Measurements from ENCODE around the gene RAB2B. TPM values are rescaled to one million over a fixed set of nuclear protein-coding genes. Genes with fewer than 3 reads are reported as not detected.

The RAB2B gene
- 10 to 100 TPM; 25.4 to 30.3 (median 25.9) TPM for total RNA-seq

- Mint-ChIP-seq H3K4me3 (peak within 1 kb of the TSS; percentile 97), H3K9me3 (no peaks in the 10 kb centered on the region), H3K4me1 (ENCODE audit: low read depth) (peaks cover 35% of the 10 kb centered on the region), H3K27me3 (ENCODE audit: low read depth) (no peaks in the 10 kb centered on the region), H3K36me3 (ENCODE audit: insufficient read depth) (peaks cover 18% of the 10 kb centered on the region)
- DNase-seq = peak; percentile 89
- ATAC-seq = peak; percentile 97 to 98
Measured at GRCh38 chr14:21476925-21477681, at the start of gene RAB2B, which contains the start of gene TOX4. Gene RAB2B (minus strand): TSS chr14:21476959. CDS start chr14:21476872, 87 bp downstream. Gene TOX4 (plus strand): TSS chr14:21477195. CDS start chr14:21477279, 84 bp downstream.

GRCh38 chr14:21525962-21526671 lies 49.4 kb upstream of the RAB2B start, which contains the start of gene SALL2:
Gene SALL2 (minus strand): TSS chr14:21526346. CDS start chr14:21526127, 219 bp downstream.
- peak within 1 kb of the TSS; percentile 82 for H3K4me3 Mint-ChIP-seq
- peak; percentile 87 for ATAC-seq

GRCh38 chr14:21525571-21525961 lies 48.8 kb upstream of the RAB2B start:
- ATAC-seq = peak in 1 of 2 donors; percentile 7
- DNase-seq = no peak
- H3K4me3 Mint-ChIP-seq = peak overlapping the region; percentile 82
- H3K27me3 Mint-ChIP-seq (ENCODE audit: low read depth) = no peaks in the 10 kb centered on the region
- peaks cover 14% of the 10 kb centered on the region for H3K4me1 Mint-ChIP-seq (ENCODE audit: low read depth)
- H3K9me3 Mint-ChIP-seq = no peaks in the 10 kb centered on the region
- H3K36me3 Mint-ChIP-seq (ENCODE audit: insufficient read depth) = no peaks in the 10 kb centered on the region

More at GRCh38 chr14:21525962-21526671, 49.4 kb upstream of the RAB2B start, which contains the start of gene SALL2:
- H3K9me3 Mint-ChIP-seq = no peaks in the 10 kb centered on the region
- no peaks in the 10 kb centered on the region for H3K36me3 Mint-ChIP-seq (ENCODE audit: insufficient read depth)
- peaks cover 14% of the 10 kb centered on the region for H3K4me1 Mint-ChIP-seq (ENCODE audit: low read depth)
- DNase-seq = peak; percentile 68
- H3K27me3 Mint-ChIP-seq (ENCODE audit: low read depth) = no peaks in the 10 kb centered on the region

- H3K36me3 Mint-ChIP-seq (ENCODE audit: insufficient read depth) = no peaks in the 10 kb centered on the region
- DNase-seq (no peak), ATAC-seq (no peak)
- H3K4me1 Mint-ChIP-seq (ENCODE audit: low read depth) = peaks cover 14% of the 10 kb centered on the region
- H3K27me3 Mint-ChIP-seq (ENCODE audit: low read depth) = no peaks in the 10 kb centered on the region
- peak overlapping the region; percentile 82 for H3K4me3 Mint-ChIP-seq
- no peaks in the 10 kb centered on the region for H3K9me3 Mint-ChIP-seq
Measured at GRCh38 chr14:21524575-21525490, 48.1 kb upstream of the RAB2B start.

GRCh38 chr14:21523203-21523602 lies 46.4 kb upstream of the RAB2B start:
- Mint-ChIP-seq H3K9me3 (no peaks in the 10 kb centered on the region), H3K36me3 (ENCODE audit: insufficient read depth) (no peaks in the 10 kb centered on the region), H3K4me1 (ENCODE audit: low read depth) (peaks cover 14% of the 10 kb centered on the region), H3K4me3 (no peak overlapping the region), H3K27me3 (ENCODE audit: low read depth) (no peaks in the 10 kb centered on the region)
- no peak for DNase-seq
- ATAC-seq = no peak

GRCh38 chr14:21521501-21521900 lies 44.7 kb upstream of the RAB2B start:
- no peak for DNase-seq
- Mint-ChIP-seq H3K27me3 (ENCODE audit: low read depth) (no peaks in the 10 kb centered on the region), H3K4me1 (ENCODE audit: low read depth) (peaks cover 7% of the 10 kb centered on the region), H3K36me3 (ENCODE audit: insufficient read depth) (no peaks in the 10 kb centered on the region), H3K4me3 (no peak overlapping the region), H3K9me3 (no peaks in the 10 kb centered on the region)
- ATAC-seq = no peak

- no peak for ATAC-seq
- peaks cover 3% of the 10 kb centered on the region for H3K27me3 Mint-ChIP-seq (ENCODE audit: low read depth)
Measured at GRCh38 chr14:21520767-21521166, 44.0 kb upstream of the RAB2B start.

GRCh38 chr14:21518725-21519124 lies 42.0 kb upstream of the RAB2B start:
- Mint-ChIP-seq H3K36me3 (ENCODE audit: insufficient read depth) (no peaks in the 10 kb centered on the region), H3K4me1 (ENCODE audit: low read depth) (no peaks in the 10 kb centered on the region), H3K4me3 (no peak overlapping the region), H3K27me3 (ENCODE audit: low read depth) (peaks cover 3% of the 10 kb centered on the region), H3K9me3 (no peaks in the 10 kb centered on the region)
- no peak for ATAC-seq
- DNase-seq = no peak

More at GRCh38 chr14:21520767-21521166, 44.0 kb upstream of the RAB2B start:
- Mint-ChIP-seq H3K36me3 (ENCODE audit: insufficient read depth) (no peaks in the 10 kb centered on the region), H3K4me1 (ENCODE audit: low read depth) (peaks cover 7% of the 10 kb centered on the region), H3K4me3 (no peak overlapping the region), H3K9me3 (no peaks in the 10 kb centered on the region)
- no peak for DNase-seq

- no peak for ATAC-seq
- no peaks in the 10 kb centered on the region for H3K9me3 Mint-ChIP-seq
- H3K27me3 Mint-ChIP-seq (ENCODE audit: low read depth) = peaks cover 3% of the 10 kb centered on the region
- peaks cover 17% of the 10 kb centered on the region for H3K4me1 Mint-ChIP-seq (ENCODE audit: low read depth)
- no peak overlapping the region for H3K4me3 Mint-ChIP-seq
- DNase-seq = no peak
- H3K36me3 Mint-ChIP-seq (ENCODE audit: insufficient read depth) = peaks cover 3% of the 10 kb centered on the region
Measured at GRCh38 chr14:21514341-21514740, 37.6 kb upstream of the RAB2B start.

GRCh38 chr14:21510735-21511657 lies 34.2 kb upstream of the RAB2B start, which contains the start of gene METTL3:
Gene METTL3 (minus strand): TSS chr14:21511340. CDS start chr14:21511223, 117 bp downstream.
- Mint-ChIP-seq H3K9me3 (no peaks in the 10 kb centered on the region), H3K4me1 (ENCODE audit: low read depth) (peaks cover 36% of the 10 kb centered on the region), H3K27me3 (ENCODE audit: low read depth) (peaks cover 1% of the 10 kb centered on the region), H3K36me3 (ENCODE audit: insufficient read depth) (peaks cover 6% of the 10 kb centered on the region), H3K4me3 (peak within 1 kb of the TSS; percentile 100)
- peak; percentile 89 for DNase-seq
- peak; percentile 99 to 100 for ATAC-seq

- Mint-ChIP-seq H3K27me3 (ENCODE audit: low read depth) (no peaks in the 10 kb centered on the region), H3K9me3 (no peaks in the 10 kb centered on the region), H3K4me3 (peak overlapping the region; percentile 100), H3K4me1 (ENCODE audit: low read depth) (peaks cover 46% of the 10 kb centered on the region), H3K36me3 (ENCODE audit: insufficient read depth) (peaks cover 6% of the 10 kb centered on the region)
- DNase-seq (no peak), ATAC-seq (no peak)
Measured at GRCh38 chr14:21509432-21510143, 32.8 kb upstream of the RAB2B start.

GRCh38 chr14:21506557-21506956 lies 29.8 kb upstream of the RAB2B start:
- Mint-ChIP-seq H3K4me3 (no peak overlapping the region), H3K36me3 (ENCODE audit: insufficient read depth) (peaks cover 23% of the 10 kb centered on the region), H3K4me1 (ENCODE audit: low read depth) (peaks cover 47% of the 10 kb centered on the region), H3K27me3 (ENCODE audit: low read depth) (no peaks in the 10 kb centered on the region), H3K9me3 (no peaks in the 10 kb centered on the region)
- no peak for DNase-seq
- no peak for ATAC-seq

All from activated T-cell treated with anti-CD3 and anti-CD28 coated beads, Interleukin-2, amount 50 U/mL, for 4 hours (primary cell).